Large intestine (tissue), 3 donors: Measurements from ENCODE around the gene CASK. TPM values are rescaled to one million over a fixed set of nuclear protein-coding genes. Genes with fewer than 3 reads are reported as not detected.

ENCODE experiments used
- DNase-seq, 2 donors: peaks; one replicate each; pipeline versions ENCODE4 v3.0.0 to v3.0.0-alpha.2; 2013
- H3K27ac ChIP-seq: one replicate; pipeline ENCODE4 v1.5.1; 2013; ENCODE audit warnings: low read length
- H3K27me3 ChIP-seq: 2 replicates; pipeline ENCODE4 v1.6.1; 2013; ENCODE audit warnings: low read length; ENCODE audit not compliant: control insufficient read depth, insufficient read depth
- H3K36me3 ChIP-seq: 2 replicates; pipeline ENCODE4 v1.6.1; 2013; ENCODE audit warnings: low read length; ENCODE audit not compliant: control insufficient read depth, insufficient read depth
- H3K4me1 ChIP-seq: one replicate; pipeline ENCODE4 v1.6.1; 2013; ENCODE audit warnings: low read length; ENCODE audit not compliant: control insufficient read depth, insufficient read depth
- H3K4me3 ChIP-seq: one replicate; pipeline ENCODE4 v1.5.1; 2013; ENCODE audit warnings: low read length
- H3K9me3 ChIP-seq: one replicate; pipeline ENCODE4 v1.6.1; 2013; ENCODE audit warnings: mild to moderate bottlenecking, low read depth, low read length, moderate library complexity; ENCODE audit not compliant: control insufficient read depth
- WGBS: methylation state at CpG from one replicate; pipeline ENCODE4 v1.1.5; 2013; ENCODE audit warnings: low lambda C conversion rate; ENCODE audit not compliant: insufficient coverage; 5-methylcytosine and 5-hydroxymethylcytosine counted together
- polyA plus RNA-seq: library from polyadenylated mRNA; unstranded; fragments of 120-200 nt; gene quantifications from one replicate; pipeline ENCODE4 v1.2.1, GENCODE V29; 2013

CASK gene
- polyA plus RNA-seq, 1 donor, result 71.3 TPM

DNA sequence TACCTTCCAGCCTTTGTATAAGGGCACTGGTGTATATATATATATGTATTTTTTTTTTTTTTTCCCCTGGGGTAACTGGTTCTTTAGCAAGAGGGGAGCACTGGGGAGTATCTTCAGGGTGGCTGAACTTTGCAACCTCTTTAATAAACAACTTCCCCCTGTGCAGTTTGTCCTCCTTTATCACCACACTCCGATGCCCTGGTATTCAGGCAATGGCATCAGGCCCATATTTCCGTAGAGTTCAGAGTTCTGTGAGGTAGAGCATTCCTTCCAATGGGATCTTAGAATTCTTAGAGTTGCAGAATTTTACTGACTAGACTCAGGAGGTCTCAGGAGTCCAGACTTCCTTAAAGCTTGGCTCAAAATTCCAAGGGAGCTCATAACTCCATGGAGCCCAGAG, 451.6 kb downstream of the CASK start:
- peaks cover 15% of the 10 kb centered on the region for H3K9me3 ChIP-seq
- H3K27me3 ChIP-seq, result no peaks in the 10 kb centered on the region
- peak overlapping the region; percentile 71 for H3K27ac ChIP-seq
- peaks cover 15% of the 10 kb centered on the region for H3K4me1 ChIP-seq
- H3K4me3 ChIP-seq, result no peak overlapping the region
- no CpG with 5 or more reads among the region's 2 CpGs for WGBS
- H3K36me3 ChIP-seq, result no peaks in the 10 kb centered on the region
- DNase-seq, result peak; percentile 67 to 72

DNA sequence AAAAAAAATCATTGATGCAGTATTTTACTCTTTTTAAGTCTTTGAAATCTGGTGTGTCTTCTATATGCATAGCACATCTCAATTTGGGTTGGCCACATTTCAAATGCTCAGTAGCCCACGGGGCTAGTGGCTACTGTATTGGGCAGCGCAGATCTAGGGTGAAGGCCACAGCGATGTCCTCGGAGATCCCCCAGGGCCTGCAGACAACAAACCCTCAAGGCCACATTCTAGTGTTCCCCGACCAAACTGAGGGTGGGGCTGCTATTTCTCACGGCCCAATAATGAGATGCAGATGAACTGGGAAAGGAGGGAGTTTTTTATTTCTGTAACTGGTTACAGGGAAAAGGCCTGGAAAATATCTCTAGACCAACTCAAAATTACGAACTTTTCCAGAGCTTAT, 452.6 kb downstream of the CASK start:
- Histone ChIP-seq H3K27ac (peak overlapping the region; percentile 29), H3K4me1 (peaks cover 10% of the 10 kb centered on the region), H3K9me3 (peaks cover 15% of the 10 kb centered on the region), H3K27me3 (no peaks in the 10 kb centered on the region), H3K36me3 (no peaks in the 10 kb centered on the region), H3K4me3 (no peak overlapping the region)
- DNase-seq, result no peak
- WGBS, result no CpG with 5 or more reads among the region's 7 CpGs

DNA sequence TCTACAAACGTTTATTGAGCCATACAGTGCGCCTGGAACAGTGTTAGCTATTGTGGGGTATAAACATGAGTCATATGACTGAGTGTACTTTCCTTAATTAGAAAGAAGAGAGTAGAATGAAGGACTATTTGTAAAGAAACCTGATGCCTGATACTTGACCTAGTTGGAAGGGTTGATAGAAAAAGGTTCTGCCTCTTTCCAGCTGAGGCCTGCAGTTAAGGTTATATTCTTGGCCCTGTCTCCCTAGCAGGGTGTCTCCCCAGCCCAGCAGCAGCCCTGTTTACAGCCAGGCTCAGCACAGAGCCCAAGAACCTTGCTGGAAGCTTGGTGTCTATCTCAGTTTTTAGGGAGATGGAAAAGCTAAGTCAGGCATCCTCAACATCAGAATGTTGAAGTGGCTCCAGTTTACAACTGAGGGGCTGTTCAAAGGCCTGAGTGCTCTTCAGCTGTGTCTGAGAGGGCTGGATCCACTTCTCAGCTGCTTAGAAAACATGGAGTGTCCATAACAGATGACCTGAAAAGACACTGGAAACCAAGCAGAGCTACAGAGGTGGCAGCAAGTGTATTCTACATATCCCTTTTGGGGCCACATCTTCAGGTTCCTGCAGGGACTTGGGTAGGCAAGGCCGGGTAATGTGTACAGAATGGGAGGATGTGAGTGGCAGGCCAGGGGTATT, 454.6 kb downstream of the CASK start:
- no peak overlapping the region for H3K4me3 ChIP-seq
- no peaks in the 10 kb centered on the region for H3K27me3 ChIP-seq
- WGBS, result no CpG with 5 or more reads among the region's 3 CpGs

More for the DNA sequence above, 454.6 kb downstream of the CASK start:
- no peak for DNase-seq
- no peak overlapping the region for H3K27ac ChIP-seq
- H3K36me3 ChIP-seq, result no peaks in the 10 kb centered on the region
- peaks cover 7% of the 10 kb centered on the region for H3K4me1 ChIP-seq
- H3K9me3 ChIP-seq, result peaks cover 7% of the 10 kb centered on the region

Other genes with a start within 250 kb of the CASK start
- 10.5 TPM for gene GPR34, start 234.6 kb downstream of the CASK start, polyA plus RNA-seq
- 1.4 TPM for gene GPR82, start 199.4 kb downstream of the CASK start, polyA plus RNA-seq